Heart left ventricle (tissue), 13 donors: ENCODE results near the gene RHBDF1.

Source experiments
- CTCF ChIP-seq, 12 donors: fragments of 200-600 bp; sonication (generic) in 4 of 12; IDR thresholded peaks; one replicate each; pipeline versions ENCODE4 v1.5.0 to v1.8.0; 2018 to 2022; ENCODE audit warnings: antibody characterized with exemption in 12 of 12, mild to moderate bottlenecking in 5 of 12
- POLR2A ChIP-seq, 2 donors: fragments of 450-650 bp; IDR thresholded peaks; one replicate each; pipeline ENCODE4 v1.6.1; 2017; ENCODE audit warnings: antibody characterized with exemption in 2 of 2, mild to moderate bottlenecking in 2 of 2, moderate library complexity in 2 of 2
- donor health status: ischemic (EF 13 %, LVEDD 7.1; RV severe dilation, severe dysfunction).
- donor health status: DM: no; HTN: yes; CAD: no.
- donor health status: DM: no; HTN: no; CAD: no.
- donor health status: ischemic (EF 25% LVEDD 6.9; RV normal size, moderate dysfunction).
- donor health status: ischemic (EF 25% LVEDD 5.7; RV mildly dilated, moderate dysfunction).
- donor health status: ischemic (EF 35%, LVEDD 5.7; RV mildly dilated, moderate dysfunction).
- donor health status: nonischemic (EF 11% LVEDD 7.7; RV severe dilation, severe dysfunction).
- donor health status: DM: yes; HTN: yes; CAD: no.
- donor health status: PGD.
- donor health status: ischemic (EF 29% LVEDD 5.4; RV normal size, mild dysfunction).
- donor health status: nonischemic (EF 23%, LVEDD 6.1; RV moderate dilation, normal function).

DNA sequence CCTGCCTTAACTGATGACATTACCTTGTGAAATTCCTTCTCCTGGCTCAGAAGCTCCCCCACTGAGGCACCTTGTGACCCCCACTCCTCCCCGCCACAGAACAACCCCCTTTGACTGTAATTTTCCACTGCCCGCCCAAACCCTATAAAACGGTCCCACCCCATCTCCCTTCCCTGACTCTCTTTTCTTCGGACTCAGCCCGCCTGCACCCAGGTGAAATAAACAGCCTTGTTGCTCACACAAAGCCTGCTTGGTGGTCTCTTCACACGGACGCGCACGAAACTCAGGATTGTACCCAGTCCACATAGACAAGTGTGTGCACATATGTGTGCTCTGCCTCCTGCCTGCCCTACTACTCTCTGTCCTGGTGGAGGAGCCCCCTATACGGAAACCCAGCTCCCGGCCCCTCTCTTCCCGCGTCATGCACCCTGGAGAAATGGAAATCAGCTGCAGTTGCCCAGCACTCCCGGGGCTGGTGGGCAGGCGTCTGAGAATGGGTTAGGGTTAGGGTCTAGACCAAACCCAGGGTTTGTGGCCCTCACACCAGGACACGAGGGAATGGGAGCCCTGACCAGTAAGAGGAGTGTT, 2.4 kb upstream of the RHBDF1 start:
- no peak for TF ChIP-seq CTCF (IDR thresholded peaks at IDR 0.05)
- no peak for TF ChIP-seq POLR2A (IDR thresholded peaks at IDR 0.05)
